Activated CD4-positive, alpha-beta memory T cell treated with anti-CD3 and anti-CD28 coated beads, Interleukin-2, amount 10 ng/mL, durations not matched to agents 7 days and 5 days (primary cell): Measurements from ENCODE around the gene HCN4. TPM values are rescaled to one million over a fixed set of nuclear protein-coding genes. Genes with fewer than 3 reads are reported as not detected.

ENCODE experiments used
- CTCF ChIA-PET: fragments of 350-600 bp; sonication (Branson Sonifier 250); formaldehyde crosslinking; loops from one replicate; lab custom pipeline; 2021; ENCODE audit warnings: antibody characterized with exemption, inconsistent platforms; lab: Charles Lee
- POLR2A ChIA-PET: fragments of 350-600 bp; sonication (Branson Sonifier 250); formaldehyde crosslinking; loops from one replicate; lab custom pipeline; 2021; ENCODE audit warnings: antibody characterized with exemption; lab: Charles Lee
- DNase-seq: peaks from one replicate; pipeline ENCODE4 v3.0.0-alpha.2; 2020
- H3K27ac Mint-ChIP-seq: one replicate; pipeline ENCODE4 v1.8.0; 2021; ENCODE audit warnings: mild to moderate bottlenecking, mixed read lengths
- H3K27me3 Mint-ChIP-seq: one replicate; pipeline ENCODE4 v1.8.0; 2021; ENCODE audit warnings: mixed read lengths
- H3K36me3 Mint-ChIP-seq: one replicate; pipeline ENCODE4 v1.8.0; 2021; ENCODE audit warnings: low read depth, mixed read lengths
- H3K4me1 Mint-ChIP-seq: one replicate; pipeline ENCODE4 v1.8.0; 2021; ENCODE audit warnings: mixed read lengths
- H3K4me3 Mint-ChIP-seq: one replicate; pipeline ENCODE4 v1.8.0; 2021; ENCODE audit warnings: mild to moderate bottlenecking, mixed read lengths
- H3K9me3 Mint-ChIP-seq: one replicate; pipeline ENCODE4 v1.8.0; 2021; ENCODE audit warnings: mixed read lengths
- total RNA-seq, 2 experiments: library from RNA; stranded (reverse); gene quantifications; one replicate each; pipeline ENCODE4 v1.2.3, GENCODE V29; 2021

Gene HCN4
- total RNA-seq, 2 experiments from 2014 or later: not detected

DNA sequence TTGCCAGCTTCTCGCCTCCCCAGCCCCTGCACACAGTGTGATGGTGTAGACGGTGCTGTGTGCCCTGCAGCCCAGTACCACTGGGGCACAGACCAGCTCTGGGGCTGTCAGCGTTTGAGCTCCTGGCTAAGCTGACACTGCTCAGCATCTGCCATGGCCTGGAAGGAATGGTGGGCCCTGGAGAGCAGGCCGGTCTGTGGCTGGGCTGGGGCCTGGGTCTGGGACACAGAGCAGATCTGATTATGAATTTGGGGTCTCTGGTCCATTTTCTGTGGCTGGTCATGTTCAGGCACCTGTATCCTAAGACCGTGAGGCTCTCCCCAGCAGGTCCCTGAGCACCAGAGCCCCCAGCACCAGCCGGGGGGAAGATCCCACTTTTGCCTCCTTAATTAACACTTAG, 34.7 kb downstream of the HCN4 start:
- H3K4me1 Mint-ChIP-seq: no peaks in the 10 kb centered on the region
- H3K9me3 Mint-ChIP-seq: no peaks in the 10 kb centered on the region
- ChIA-PET CTCF (no interaction called here), POLR2A (interaction anchor here (1.7 kb wide), 1 partner anchor 299 kb away, joined by 3 read pairs; the partner anchor contains the start of gene NPTN)
- H3K36me3 Mint-ChIP-seq: no peaks in the 10 kb centered on the region
- no peak overlapping the region for H3K4me3 Mint-ChIP-seq
- no peak overlapping the region for H3K27ac Mint-ChIP-seq
- no peaks in the 10 kb centered on the region for H3K27me3 Mint-ChIP-seq
- no peak for DNase-seq

DNA sequence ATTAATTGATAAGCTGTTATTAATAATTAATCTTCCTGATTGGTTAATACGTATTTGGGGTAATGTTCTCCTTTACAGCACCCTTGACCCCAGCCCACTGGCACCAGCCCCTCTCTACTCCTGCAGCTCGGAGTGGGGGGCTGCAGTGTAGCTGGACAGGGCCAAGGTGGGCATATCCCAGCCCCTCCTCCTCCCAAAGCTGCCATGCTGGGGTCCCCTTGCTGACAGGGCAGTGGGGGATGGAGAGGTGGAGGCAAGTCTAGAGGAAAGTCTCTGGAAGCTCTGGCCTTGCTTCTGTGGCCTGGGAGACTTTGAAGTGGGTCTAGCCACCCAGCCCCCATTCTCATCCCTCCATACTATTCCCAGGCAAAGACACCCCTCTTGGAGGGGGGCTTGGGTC, 35.8 kb downstream of the HCN4 start:
- ChIA-PET POLR2A (no interaction called here), CTCF (no interaction called here)
- no peak for DNase-seq
- Mint-ChIP-seq H3K9me3 (no peaks in the 10 kb centered on the region), H3K27me3 (no peaks in the 10 kb centered on the region), H3K27ac (no peak overlapping the region), H3K36me3 (no peaks in the 10 kb centered on the region), H3K4me3 (no peak overlapping the region), H3K4me1 (no peaks in the 10 kb centered on the region)

DNA sequence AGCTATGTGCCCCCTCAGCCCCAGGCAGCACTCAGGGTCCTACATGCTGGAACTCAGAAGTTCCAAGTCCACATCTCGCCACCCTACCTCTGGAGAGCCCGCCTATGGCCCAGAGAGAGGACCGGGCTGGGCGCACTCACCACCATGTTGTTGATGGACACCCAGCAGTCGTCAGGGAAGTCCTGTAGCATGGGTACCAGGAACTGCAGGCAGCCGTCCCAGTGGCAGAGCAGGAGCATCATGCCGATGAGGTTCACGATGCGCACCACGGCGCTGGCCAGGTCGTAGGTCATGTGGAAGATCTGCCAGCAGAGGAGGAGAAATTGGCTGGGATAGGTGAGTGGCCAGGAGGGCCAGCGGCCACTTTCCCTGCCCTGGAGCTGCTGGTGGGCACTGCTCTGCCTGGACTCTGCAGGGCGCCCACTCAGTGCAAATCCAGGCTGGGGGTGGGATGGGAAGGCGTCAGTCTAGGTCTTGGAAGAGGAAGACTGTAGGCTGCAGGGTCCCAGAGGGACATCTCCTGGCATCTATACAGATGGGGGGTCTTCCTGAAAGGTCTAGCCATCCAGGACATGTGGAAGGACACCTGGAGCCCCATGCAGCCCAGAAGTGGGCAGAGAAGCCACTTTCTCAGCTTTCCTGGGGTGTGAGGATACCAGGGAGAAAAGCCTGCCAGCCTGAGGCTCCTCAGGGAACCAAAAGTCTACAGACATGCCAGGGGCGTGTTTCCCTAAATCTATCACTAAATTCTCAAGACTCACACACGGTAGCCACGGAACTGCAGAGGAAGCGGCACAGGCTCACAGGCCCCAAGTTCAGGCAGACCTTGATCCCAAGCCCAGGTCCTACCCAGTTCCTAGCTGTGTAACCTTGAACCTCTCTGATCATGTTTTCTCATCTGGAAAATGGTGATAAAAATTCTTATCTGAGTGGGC, 36.5 kb downstream of the HCN4 start:
- CTCF ChIA-PET: interaction anchor here (1.3 kb wide), 1 partner anchor 132 kb away, joined by 3 read pairs; no protein-coding TSS in a partner anchor
- Mint-ChIP-seq H3K27me3 (peaks cover 2% of the 10 kb centered on the region), H3K36me3 (no peaks in the 10 kb centered on the region), H3K4me1 (no peaks in the 10 kb centered on the region), H3K9me3 (no peaks in the 10 kb centered on the region), H3K27ac (no peak overlapping the region), H3K4me3 (no peak overlapping the region)
- no peak for DNase-seq
- POLR2A ChIA-PET: no interaction called here

DNA sequence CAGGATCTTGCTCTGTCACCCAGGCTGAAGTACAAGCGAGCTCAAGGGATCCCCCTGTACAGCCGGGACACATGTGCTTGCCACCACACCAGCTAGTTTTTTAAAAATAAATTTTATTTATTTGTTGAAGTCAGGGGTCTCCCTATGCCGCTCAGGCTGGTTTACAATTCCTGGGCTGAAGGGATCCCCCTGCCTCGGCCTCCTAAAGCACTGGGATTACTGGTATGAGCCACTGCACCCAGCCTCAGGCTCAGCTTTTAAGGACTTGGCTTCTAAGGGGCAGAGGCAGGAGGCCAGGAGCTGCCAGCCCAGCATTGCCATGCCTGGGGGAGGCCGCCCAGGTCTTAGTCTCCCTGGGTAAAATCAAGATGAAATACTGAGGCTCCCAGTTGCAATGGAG, 37.3 kb downstream of the HCN4 start:
- Mint-ChIP-seq H3K4me3 (no peak overlapping the region), H3K27me3 (peaks cover 2% of the 10 kb centered on the region), H3K36me3 (no peaks in the 10 kb centered on the region), H3K27ac (no peak overlapping the region), H3K9me3 (no peaks in the 10 kb centered on the region), H3K4me1 (no peaks in the 10 kb centered on the region)
- ChIA-PET POLR2A (no interaction called here), CTCF (interaction anchor here (1.3 kb wide), 1 partner anchor 133 kb away, joined by 3 read pairs; no protein-coding TSS in a partner anchor)
- no peak for DNase-seq

DNA sequence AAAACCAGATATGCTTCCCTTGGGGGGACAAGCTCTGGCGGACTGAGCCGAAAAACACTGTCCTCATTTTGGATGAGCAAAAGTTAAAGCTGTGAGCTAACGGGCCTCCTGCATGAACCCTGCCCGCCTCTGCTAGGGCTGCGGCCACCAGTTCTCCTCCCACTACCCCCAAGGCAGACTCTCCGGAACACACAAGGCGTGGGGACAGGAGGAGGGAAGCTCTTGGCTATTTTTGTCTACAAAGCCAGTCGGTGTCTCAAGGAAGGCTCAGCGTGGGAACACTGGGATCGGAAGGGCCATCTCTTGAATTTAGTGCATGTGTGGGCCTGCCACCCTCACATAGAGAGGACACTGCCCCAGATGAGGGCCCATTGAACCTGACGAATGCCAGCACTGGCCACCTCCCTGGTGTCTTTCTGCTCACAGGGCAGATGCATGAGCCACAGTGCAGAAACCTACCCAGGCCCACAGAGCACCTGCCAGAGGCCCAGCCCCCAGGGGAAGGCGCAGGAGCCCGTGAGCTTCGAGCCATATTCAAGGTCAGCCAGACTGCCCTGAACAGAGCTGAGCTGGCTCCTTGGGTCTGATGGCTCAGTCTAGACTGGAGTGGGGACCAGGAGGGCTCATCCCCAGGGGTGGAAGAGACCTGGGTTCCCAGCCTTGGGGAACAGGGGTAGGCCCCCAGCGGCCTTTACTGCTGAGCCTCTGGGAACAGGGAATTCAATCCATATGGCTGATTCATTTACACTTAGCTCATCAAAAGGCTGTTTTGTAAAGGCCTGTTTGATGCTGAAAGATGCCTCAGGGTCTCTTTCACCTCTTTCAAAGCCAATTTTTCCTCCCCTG, 38.3 kb downstream of the HCN4 start:
- Mint-ChIP-seq H3K4me3 (no peak overlapping the region), H3K27me3 (peaks cover 4% of the 10 kb centered on the region), H3K36me3 (no peaks in the 10 kb centered on the region), H3K9me3 (no peaks in the 10 kb centered on the region), H3K4me1 (peaks cover 4% of the 10 kb centered on the region), H3K27ac (no peak overlapping the region)
- DNase-seq: no peak
- POLR2A ChIA-PET: interaction anchor here (0.5 kb wide), 1 partner anchor 90 kb away, joined by 3 read pairs; no protein-coding TSS in a partner anchor
- CTCF ChIA-PET: interaction anchor here (1.3 kb wide), 1 partner anchor 134 kb away, joined by 3 read pairs; no protein-coding TSS in a partner anchor

DNA sequence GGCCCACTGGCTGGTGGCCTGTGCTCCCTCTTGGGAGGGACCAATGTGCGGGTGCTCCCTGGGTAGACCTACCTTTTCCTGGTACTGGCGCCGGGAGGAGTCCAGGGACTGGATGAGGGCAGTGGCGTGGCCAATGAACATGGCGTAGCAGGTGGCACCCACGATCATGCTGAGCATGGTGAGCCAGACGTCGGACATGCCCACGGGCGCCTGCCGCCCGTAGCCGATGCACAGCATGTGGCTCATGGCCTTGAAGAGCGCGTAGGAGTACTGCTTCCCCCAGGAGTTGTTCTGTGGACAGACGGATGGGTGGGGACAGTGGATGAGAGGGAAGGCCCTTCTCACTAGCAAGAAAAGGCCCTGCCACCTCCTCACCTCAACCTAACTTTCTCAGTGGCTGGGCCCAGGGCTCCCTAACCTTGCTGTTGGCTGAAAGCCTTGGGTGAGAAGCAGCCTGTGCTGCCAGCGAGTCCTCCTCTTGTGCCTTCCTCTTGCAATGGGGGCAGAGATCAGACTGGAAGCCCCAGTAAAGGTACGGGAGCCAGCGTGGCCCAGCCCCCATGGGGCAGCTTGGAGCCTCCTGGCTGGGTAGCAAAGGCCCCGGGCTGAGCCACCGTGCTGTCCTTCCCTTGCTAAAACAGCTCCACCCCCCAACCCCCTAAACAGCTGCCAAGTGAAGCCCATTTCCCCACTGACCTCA, 39.1 kb downstream of the HCN4 start:
- Mint-ChIP-seq H3K4me3 (no peak overlapping the region), H3K9me3 (no peaks in the 10 kb centered on the region)

DNA sequence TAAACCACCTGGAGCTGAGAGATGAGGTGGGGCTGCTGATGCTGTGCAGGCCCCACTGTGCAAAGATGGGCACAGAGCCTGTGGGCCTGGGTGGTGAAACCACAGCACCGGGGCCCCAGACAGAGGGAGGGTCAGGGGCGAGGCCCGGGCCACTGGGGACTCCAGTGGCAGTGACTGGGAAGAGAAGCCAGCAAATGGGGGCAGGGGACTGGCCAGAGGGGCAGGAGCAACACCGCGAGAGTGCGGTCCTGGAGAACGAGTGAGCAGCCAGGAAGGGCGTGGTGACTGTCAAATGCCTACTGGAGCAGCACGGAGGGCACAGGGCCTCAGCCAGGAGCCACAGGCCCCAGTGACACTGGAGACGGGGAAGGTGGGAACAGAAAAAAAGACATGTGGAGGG, 39.8 kb downstream of the HCN4 start:
- ChIA-PET POLR2A (no interaction called here), CTCF (no interaction called here)
- Mint-ChIP-seq H3K36me3 (no peaks in the 10 kb centered on the region), H3K27me3 (peaks cover 4% of the 10 kb centered on the region), H3K4me3 (no peak overlapping the region), H3K9me3 (no peaks in the 10 kb centered on the region), H3K27ac (no peak overlapping the region), H3K4me1 (peaks cover 4% of the 10 kb centered on the region)
- no peak for DNase-seq

More for the DNA sequence above, 39.1 kb downstream of the HCN4 start:
- ChIA-PET CTCF (no interaction called here), POLR2A (no interaction called here)
- Mint-ChIP-seq H3K36me3 (no peaks in the 10 kb centered on the region), H3K4me1 (peaks cover 4% of the 10 kb centered on the region), H3K27me3 (peaks cover 4% of the 10 kb centered on the region), H3K27ac (no peak overlapping the region)
- DNase-seq: no peak

DNA sequence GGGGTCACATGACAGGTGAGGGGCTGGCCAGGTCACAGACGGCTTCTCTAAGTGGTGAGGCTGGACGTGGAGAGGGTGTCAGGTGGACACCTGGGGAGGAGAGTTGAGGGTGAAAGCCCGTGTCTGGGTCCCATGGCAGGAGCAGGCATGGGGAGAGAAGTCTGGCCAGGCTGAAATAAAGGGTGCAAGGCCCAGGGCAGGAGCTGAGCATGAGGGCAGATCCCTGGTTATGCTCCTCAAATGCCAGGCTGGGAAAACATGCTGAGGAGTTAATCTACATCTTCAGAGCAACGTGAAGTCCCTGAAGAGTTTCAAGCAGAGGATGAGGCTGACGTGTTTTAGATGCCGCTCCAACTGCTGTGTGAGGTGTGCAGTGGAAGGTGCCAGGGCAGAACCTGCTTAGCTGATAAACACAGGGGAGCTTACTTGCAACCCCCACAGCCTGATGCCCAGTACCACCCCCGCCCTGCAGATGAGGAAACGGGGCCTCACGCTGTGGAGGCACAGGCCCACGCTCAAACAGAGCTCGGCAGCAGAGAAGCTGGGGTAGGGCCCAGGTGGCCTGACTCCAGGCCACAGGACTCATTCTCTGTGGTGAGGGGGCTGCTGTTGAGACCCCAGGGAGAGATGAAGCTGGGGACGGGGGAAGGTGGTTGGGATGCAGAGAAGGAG, 40.5 kb downstream of the HCN4 start:
- CTCF ChIA-PET: no interaction called here
- Mint-ChIP-seq H3K36me3 (no peaks in the 10 kb centered on the region), H3K27ac (no peak overlapping the region), H3K27me3 (peaks cover 4% of the 10 kb centered on the region), H3K4me1 (peaks cover 4% of the 10 kb centered on the region), H3K9me3 (no peaks in the 10 kb centered on the region), H3K4me3 (no peak overlapping the region)
- DNase-seq: no peak
- POLR2A ChIA-PET: no interaction called here

DNA sequence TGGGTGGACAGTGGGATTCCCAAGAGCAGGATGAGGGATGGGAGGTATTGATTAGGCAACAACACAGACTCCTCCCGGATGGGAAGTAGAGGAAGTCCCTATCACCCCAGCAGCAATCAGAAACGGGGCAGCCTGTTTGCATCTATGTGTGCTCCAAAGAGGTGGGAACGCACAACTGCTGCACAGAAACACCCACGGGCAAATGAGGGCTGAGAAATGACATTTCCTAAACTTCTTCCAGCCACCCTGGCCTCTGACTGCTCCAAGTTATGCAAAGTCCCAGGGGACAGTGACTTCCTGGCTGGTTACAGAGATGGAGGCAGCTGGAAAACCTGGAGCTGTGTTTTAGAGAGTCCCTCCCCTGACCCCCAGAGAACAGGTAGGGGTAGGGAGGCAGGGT, 42.6 kb downstream of the HCN4 start:
- no peaks in the 10 kb centered on the region for H3K36me3 Mint-ChIP-seq
- peaks cover 4% of the 10 kb centered on the region for H3K4me1 Mint-ChIP-seq
- DNase-seq: no peak
- H3K9me3 Mint-ChIP-seq: no peaks in the 10 kb centered on the region
- CTCF ChIA-PET: interaction anchor here (1.5 kb wide), 1 partner anchor 378 kb away, joined by 3 read pairs; no protein-coding TSS in a partner anchor
- POLR2A ChIA-PET: no interaction called here
- no peak overlapping the region for H3K4me3 Mint-ChIP-seq
- H3K27ac Mint-ChIP-seq: no peak overlapping the region
- peaks cover 4% of the 10 kb centered on the region for H3K27me3 Mint-ChIP-seq

DNA sequence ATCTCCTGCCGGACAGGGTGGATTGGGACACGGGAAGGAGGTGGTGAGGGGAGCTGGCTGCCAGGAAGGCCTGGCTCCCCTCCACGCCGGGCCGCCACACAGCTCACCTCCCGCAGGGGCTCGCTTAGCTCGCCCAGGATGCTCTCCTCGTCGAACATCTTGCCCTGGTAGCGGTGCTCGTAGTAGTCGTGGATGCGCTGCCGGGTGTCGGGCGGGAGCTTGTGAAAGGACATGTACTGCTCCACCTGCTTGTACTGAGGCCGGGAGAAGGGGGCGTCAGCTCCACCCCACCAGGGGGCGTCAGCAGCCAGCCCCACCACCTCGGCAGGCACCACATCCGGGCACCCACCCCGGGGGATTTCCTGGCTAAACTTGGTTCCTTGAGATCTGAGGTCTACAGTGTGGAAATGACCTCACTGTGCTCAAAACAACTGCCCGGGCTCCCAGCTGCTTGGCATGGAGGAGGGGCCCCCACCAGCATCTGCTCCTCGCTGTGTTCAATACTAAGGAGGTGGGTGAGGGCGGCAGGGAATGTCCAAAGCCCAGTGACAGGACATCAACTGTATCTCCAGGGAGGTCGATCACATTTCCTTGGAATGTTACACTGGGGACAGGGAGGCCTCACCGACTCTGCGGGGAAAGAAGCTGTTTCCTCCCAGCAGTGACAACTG, 43.4 kb downstream of the HCN4 start:
- POLR2A ChIA-PET: no interaction called here
- Mint-ChIP-seq H3K27ac (no peak overlapping the region), H3K36me3 (no peaks in the 10 kb centered on the region), H3K4me3 (no peak overlapping the region), H3K27me3 (peaks cover 4% of the 10 kb centered on the region), H3K9me3 (no peaks in the 10 kb centered on the region), H3K4me1 (peaks cover 4% of the 10 kb centered on the region)
- DNase-seq: no peak
- CTCF ChIA-PET: interaction anchor here (1.5 kb wide), 1 partner anchor 379 kb away, joined by 3 read pairs; no protein-coding TSS in a partner anchor

DNA sequence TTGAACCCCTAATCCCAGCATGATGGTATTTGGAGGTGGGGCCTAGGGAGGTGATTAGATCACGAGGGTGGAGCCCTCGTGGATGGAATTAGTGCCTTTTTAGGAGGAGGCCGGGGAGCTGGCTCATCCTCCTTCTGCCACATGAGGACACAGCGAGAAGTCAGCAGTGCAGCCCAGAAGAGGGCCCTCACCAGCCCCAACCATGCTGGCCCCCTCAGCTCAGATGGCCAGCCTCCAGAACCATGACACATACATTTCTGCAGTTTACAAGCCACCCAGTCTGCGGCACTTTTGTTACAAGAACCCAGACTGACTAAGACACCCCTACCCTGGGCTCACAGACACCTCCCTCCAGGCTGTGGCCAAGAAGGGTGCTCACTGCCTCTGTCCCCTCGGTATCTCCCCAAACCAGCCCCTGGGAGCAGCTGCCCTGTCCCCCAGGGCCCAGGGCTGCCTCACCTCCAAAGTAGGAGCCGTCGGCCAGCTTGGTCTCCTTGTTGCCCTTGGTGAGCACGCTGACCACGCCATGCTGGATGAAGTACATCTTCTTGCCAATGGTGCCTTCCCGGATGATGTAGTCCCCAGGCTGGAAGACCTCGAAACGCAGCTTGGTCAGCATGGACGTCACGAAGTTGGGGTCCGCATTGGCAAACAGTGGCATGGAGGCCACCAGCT, 44.1 kb downstream of the HCN4 start:
- Mint-ChIP-seq H3K27ac (no peak overlapping the region), H3K9me3 (no peaks in the 10 kb centered on the region), H3K27me3 (peaks cover 4% of the 10 kb centered on the region), H3K36me3 (no peaks in the 10 kb centered on the region), H3K4me3 (no peak overlapping the region), H3K4me1 (peaks cover 4% of the 10 kb centered on the region)
- CTCF ChIA-PET: interaction anchor here (1.5 kb wide), 1 partner anchor 380 kb away, joined by 3 read pairs; no protein-coding TSS in a partner anchor
- DNase-seq: no peak
- POLR2A ChIA-PET: no interaction called here
